Measurements from ENCODE around the gene PYY. TPM values are rescaled to one million over a fixed set of nuclear protein-coding genes. Genes with fewer than 3 reads are reported as not detected.

The PYY gene
- polyA plus RNA-seq, 1 donor from 2014 or later, result not detected

DNA sequence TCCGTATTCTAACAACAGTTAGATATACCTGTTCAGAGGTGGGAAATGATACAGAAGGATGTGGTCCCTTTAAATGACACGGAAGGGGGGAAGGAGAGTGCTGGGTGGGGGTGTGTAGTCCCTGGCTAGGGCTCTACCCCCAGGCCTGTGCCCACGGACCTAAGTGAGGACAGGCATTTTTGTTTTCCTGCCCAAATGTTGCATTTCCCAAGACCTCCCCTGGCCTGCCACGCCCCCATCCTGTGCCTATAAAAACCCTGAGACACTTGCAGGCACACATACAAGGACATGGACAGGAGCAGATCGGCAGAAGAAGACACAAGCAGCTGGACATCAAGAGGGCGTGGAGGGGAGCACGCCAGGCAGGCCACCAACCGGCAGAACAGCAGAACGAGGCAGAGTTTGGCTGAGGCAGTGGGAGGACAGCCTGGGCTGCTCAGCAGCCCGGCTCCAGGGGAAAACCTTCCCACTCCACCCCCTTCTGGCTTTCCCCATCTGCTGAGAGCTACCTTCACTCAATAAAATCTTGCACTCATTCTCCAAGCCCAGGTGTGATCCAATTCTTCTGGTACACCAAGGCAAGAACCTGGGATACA is 33.1 kb downstream of the PYY start:
- H3K9me2 ChIP-seq (ENCODE audit: insufficient read depth, low read length), result no peaks in the 10 kb centered on the region
- H3K79me2 ChIP-seq (replicated peaks; ENCODE audit: insufficient read depth, low read length), result no peaks in the 10 kb centered on the region
- no peaks in the 10 kb centered on the region for H3F3A ChIP-seq (ENCODE audit: insufficient read depth, low read length, poor library complexity, severe bottlenecking)
- H3K27me3 ChIP-seq (ENCODE audit: insufficient read depth, low read depth, low read length), result no peaks in the 10 kb centered on the region
- H3K27ac ChIP-seq (ENCODE audit: low read length), result no peak overlapping the region
- TF ChIP-seq EP300 (conservative IDR thresholded peaks at IDR 0.05; ENCODE audit: poor library complexity, severe bottlenecking), result no peak
- no peak for TF ChIP-seq MXI1 (conservative IDR thresholded peaks at IDR 0.05; ENCODE audit: poor library complexity, severe bottlenecking)
- no peak for TF ChIP-seq SMC3 (conservative IDR thresholded peaks at IDR 0.05; ENCODE audit: poor library complexity)
- TF ChIP-seq, protein P1, sequence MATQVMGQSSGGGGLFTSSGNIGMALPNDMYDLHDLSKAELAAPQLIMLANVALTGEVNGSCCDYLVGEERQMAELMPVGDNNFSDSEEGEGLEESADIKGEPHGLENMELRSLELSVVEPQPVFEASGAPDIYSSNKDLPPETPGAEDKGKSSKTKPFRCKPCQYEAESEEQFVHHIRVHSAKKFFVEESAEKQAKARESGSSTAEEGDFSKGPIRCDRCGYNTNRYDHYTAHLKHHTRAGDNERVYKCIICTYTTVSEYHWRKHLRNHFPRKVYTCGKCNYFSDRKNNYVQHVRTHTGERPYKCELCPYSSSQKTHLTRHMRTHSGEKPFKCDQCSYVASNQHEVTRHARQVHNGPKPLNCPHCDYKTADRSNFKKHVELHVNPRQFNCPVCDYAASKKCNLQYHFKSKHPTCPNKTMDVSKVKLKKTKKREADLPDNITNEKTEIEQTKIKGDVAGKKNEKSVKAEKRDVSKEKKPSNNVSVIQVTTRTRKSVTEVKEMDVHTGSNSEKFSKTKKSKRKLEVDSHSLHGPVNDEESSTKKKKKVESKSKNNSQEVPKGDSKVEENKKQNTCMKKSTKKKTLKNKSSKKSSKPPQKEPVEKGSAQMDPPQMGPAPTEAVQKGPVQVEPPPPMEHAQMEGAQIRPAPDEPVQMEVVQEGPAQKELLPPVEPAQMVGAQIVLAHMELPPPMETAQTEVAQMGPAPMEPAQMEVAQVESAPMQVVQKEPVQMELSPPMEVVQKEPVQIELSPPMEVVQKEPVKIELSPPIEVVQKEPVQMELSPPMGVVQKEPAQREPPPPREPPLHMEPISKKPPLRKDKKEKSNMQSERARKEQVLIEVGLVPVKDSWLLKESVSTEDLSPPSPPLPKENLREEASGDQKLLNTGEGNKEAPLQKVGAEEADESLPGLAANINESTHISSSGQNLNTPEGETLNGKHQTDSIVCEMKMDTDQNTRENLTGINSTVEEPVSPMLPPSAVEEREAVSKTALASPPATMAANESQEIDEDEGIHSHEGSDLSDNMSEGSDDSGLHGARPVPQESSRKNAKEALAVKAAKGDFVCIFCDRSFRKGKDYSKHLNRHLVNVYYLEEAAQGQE (IDR thresholded peaks at IDR 0.05; ENCODE audit: borderline replicate concordance), result no peak
- TF ChIP-seq RAD21 (conservative IDR thresholded peaks at IDR 0.05), result no peak
- no peak for TF ChIP-seq TAF1 (IDR thresholded peaks at IDR 0.05; ENCODE audit: low read depth)
- no peak for TF ChIP-seq EZH2 (IDR thresholded peaks at IDR 0.05; ENCODE audit: borderline replicate concordance, insufficient read depth, low read length, poor library complexity, severe bottlenecking)
- TF ChIP-seq POLR2AphosphoS5 (IDR thresholded peaks at IDR 0.05), result no peak
- TF ChIP-seq, protein P2, sequence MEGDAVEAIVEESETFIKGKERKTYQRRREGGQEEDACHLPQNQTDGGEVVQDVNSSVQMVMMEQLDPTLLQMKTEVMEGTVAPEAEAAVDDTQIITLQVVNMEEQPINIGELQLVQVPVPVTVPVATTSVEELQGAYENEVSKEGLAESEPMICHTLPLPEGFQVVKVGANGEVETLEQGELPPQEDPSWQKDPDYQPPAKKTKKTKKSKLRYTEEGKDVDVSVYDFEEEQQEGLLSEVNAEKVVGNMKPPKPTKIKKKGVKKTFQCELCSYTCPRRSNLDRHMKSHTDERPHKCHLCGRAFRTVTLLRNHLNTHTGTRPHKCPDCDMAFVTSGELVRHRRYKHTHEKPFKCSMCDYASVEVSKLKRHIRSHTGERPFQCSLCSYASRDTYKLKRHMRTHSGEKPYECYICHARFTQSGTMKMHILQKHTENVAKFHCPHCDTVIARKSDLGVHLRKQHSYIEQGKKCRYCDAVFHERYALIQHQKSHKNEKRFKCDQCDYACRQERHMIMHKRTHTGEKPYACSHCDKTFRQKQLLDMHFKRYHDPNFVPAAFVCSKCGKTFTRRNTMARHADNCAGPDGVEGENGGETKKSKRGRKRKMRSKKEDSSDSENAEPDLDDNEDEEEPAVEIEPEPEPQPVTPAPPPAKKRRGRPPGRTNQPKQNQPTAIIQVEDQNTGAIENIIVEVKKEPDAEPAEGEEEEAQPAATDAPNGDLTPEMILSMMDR (IDR thresholded peaks at IDR 0.05; ENCODE audit: poor library complexity, severe bottlenecking), result no peak
- H2AFZ ChIP-seq (ENCODE audit: low read depth, low read length), result no peak overlapping the region
- no peak overlapping the region for H3K9ac ChIP-seq (ENCODE audit: low read length)
- H4K20me1 ChIP-seq (ENCODE audit: insufficient read depth), result no peaks in the 10 kb centered on the region
- no peak overlapping the region for H3K4me2 ChIP-seq (ENCODE audit: low read length)
- H3K9me3 ChIP-seq (ENCODE audit: low read length), result no peaks in the 10 kb centered on the region
- H3K4me3 ChIP-seq (ENCODE audit: low read length), result no peak overlapping the region
- no peaks in the 10 kb centered on the region for H3K36me3 ChIP-seq (ENCODE audit: insufficient read depth, low read length)

DNA sequence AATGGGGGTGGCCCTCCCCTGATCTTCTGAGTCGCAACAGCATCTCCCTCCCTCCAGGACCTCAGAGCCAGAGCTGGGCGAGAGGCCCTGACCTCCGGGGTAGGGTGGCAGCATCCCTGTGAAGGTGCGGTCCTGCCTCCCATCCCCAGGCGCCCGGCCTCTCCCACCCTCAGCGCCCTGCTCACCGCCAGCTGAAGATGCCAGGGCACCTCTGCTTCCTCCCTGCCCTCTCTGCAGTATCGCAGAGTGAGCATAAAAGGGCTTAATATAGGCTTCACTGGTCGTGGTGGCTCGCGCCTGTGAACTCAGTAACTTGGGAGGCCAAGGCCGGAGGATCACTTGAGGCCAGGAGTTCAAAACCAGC is 35.7 kb downstream of the PYY start:
- no peaks in the 10 kb centered on the region for H3K9me3 ChIP-seq (ENCODE audit: low read length)
- TF ChIP-seq EP300 (conservative IDR thresholded peaks at IDR 0.05; ENCODE audit: poor library complexity, severe bottlenecking), result no peak
- no peak for TF ChIP-seq SMC3 (conservative IDR thresholded peaks at IDR 0.05; ENCODE audit: poor library complexity)
- TF ChIP-seq, protein P1 (IDR thresholded peaks at IDR 0.05; ENCODE audit: borderline replicate concordance), result no peak
- no peak for TF ChIP-seq RAD21 (conservative IDR thresholded peaks at IDR 0.05)
- no peak for TF ChIP-seq TAF1 (IDR thresholded peaks at IDR 0.05; ENCODE audit: low read depth)
- no peak for TF ChIP-seq POLR2AphosphoS5 (IDR thresholded peaks at IDR 0.05)
- no peaks in the 10 kb centered on the region for H3K27me3 ChIP-seq (ENCODE audit: insufficient read depth, low read depth, low read length)
- no peak overlapping the region for H3K9ac ChIP-seq (ENCODE audit: low read length)
- no peaks in the 10 kb centered on the region for H3F3A ChIP-seq (ENCODE audit: insufficient read depth, low read length, poor library complexity, severe bottlenecking)
- no peak overlapping the region for H3K4me2 ChIP-seq (ENCODE audit: low read length)
- H3K36me3 ChIP-seq (ENCODE audit: insufficient read depth, low read length), result no peaks in the 10 kb centered on the region
- H3K27ac ChIP-seq (ENCODE audit: low read length), result no peak overlapping the region
- H3K4me3 ChIP-seq (ENCODE audit: low read length), result no peak overlapping the region
- H2AFZ ChIP-seq (ENCODE audit: low read depth, low read length), result no peak overlapping the region
- no peaks in the 10 kb centered on the region for H3K79me2 ChIP-seq (replicated peaks; ENCODE audit: insufficient read depth, low read length)
- no peaks in the 10 kb centered on the region for H4K20me1 ChIP-seq (ENCODE audit: insufficient read depth)
- H3K9me2 ChIP-seq (ENCODE audit: insufficient read depth, low read length), result no peaks in the 10 kb centered on the region

Data from neural cell (in vitro differentiated cells).